ENCODE results near the gene DYNLT2B. TPM values are rescaled to one million over a fixed set of nuclear protein-coding genes. Genes with fewer than 3 reads are reported as not detected.
"Not testable (repeated sequence)": the region's sequence is repeated elsewhere in the genome, so short reads cannot be mapped to it uniquely, and the experiment has no call there.

DYNLT2B gene
- polyA plus RNA-seq, 3 donors: 6.7 to 13.3 (median 9.3) TPM

DNA sequence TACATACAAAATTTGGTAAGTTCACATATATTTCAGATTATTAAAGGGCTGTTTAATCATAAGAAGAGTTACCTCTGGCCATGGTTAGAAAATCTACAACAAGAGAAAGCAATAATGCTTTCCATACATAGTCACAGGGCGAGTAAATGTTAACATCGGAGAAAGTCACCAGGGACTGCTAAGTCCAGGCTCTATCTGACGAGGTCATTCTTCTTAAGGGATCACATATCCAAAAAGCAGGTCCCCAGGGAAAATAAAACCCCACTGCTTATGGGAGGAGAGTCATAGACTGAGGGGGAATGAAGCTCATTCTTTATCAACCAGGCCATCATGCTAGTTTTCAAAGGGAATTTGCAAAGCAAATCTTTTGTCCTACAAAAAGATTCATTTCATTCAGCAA lies 33.6 kb downstream of the DYNLT2B start:
- no peak overlapping the region for H3K27ac ChIP-seq (ENCODE audit: low read depth, low read length)
- 45 to 73% (median 46%) methylated on average over 3 of the region's 3 CpGs for WGBS, 3 donors

DNA sequence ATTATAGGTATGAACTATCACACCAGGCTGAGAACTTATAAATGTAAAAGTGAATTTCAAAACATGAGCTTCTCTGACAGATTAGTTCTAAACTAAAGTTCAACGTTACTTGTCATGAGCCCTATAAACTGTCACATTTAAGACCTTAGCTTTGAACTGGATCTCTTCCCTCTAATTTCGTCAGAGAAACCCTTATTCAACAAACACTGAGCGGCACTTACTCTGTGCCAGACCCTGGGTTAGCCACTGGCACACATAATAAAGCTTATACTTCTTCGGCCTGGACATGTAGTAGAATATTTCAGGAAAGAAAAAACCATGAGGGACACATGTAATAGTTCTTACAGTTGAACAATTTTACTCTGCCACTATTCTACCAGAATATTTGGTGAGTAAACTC lies 36.1 kb downstream of the DYNLT2B start:
- H3K27ac ChIP-seq (ENCODE audit: low read depth, low read length): no peak overlapping the region
- 76 to 79% (median 77%) methylated on average over 4 of the region's 4 CpGs for WGBS, 3 donors

DNA sequence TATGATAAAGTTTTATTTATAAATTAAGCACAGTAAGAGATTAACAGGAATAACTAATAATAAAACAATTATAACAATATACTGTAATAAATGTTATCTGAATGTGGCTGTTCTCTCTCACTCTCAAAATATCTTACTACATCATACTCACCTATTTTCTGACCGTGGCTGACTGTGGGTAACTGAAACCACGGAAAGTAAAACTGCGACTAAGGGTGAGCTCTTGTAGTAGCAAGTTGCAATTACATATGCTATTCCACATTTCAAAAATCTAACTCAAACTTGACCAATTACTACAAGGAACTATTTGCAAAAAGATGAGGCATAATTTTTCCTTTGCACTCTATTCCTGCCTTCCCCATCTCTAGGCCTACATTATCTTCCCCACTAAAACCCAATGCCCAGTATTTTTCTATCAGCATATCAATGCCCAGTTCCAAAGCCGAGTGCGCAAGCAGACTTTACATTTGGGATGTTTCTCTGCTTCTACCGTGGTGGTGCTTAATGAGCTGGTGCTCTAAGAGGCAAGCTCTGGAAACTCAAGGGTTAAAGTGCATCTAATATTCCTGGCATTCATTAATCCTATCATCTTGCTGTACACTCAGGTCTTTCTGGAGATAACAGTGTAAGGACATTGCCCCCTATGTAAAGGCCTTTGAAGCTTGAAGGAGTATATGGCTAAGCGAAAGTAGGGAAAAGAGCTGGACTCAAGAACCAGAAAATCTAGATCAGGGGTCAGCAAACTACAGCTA lies 37.2 kb downstream of the DYNLT2B start:
- 76 to 81% (median 76%) methylated on average over 7 of the region's 7 CpGs for WGBS, 3 donors
- H3K27ac ChIP-seq (ENCODE audit: low read depth, low read length): no peak overlapping the region

DNA sequence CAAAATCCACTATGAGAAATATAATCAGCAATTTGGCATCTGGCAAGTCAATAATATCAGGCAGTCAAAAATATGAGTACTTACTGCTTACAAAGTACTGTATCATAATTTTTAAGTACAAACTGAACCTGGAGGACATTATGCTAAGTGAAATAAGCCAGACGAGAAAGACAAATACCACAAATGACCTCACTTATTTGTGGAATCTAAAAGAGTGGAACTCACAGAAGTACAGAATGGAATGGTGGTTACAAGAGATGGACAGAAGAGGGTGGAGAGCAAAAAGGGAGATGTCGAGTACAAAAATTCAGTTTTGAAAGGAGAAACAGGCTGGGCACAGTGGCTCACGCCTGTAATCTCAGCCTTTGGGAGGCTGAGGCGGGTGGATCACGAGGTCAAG lies 42.9 kb downstream of the DYNLT2B start:
- 92 to 98% (median 97%) methylated on average over 5 of the region's 5 CpGs for WGBS, 3 donors
- H3K27ac ChIP-seq (ENCODE audit: low read depth, low read length): no peak overlapping the region

DNA sequence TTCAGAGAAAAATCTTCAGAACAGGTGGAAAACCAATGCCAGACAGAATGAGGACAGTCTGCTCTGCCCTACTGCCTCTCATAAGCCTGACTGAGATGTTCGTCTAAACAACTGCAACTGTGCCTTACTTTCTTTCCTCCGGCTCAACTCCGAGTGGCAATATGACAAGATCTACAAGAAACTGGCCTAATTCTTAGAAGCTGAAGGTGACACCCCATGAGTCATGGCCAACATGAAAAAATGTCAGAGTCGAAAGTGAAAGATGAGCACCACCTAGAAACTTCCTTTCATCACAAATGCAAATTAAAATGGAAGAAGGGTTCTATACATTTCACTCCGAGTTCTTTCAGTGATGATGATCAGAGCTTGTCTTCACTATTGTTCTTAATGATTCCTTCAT lies 43.5 kb downstream of the DYNLT2B start:
- WGBS, 3 donors: 87 to 95% (median 92%) methylated on average over 5 of the region's 5 CpGs

DNA sequence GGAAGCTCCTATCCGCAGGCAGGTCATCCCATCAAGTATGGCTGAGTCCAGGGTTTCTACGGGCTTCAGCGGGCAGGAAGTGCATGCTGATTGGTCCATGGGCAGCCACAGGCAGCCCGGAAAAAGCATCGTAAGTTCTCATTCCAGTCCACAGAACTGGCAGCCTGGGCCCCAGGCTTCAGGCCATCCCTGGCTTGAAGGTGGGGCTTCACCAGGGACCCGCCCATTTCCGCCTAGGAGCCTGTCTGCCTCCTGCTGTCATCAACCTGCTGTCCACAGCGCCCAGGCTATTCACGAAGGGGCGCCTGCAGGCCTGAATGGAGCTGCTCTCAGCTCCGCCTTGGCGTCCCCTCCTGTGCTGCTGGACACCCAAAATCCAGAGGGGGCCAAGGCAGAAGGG lies 44.4 kb downstream of the DYNLT2B start:
- H3K27ac ChIP-seq (ENCODE audit: low read depth, low read length): no peak overlapping the region
- WGBS, 3 donors: 97% methylated on average over 12 of the region's 12 CpGs

More for the DNA sequence above, 43.5 kb downstream of the DYNLT2B start:
- no peak overlapping the region for H3K27ac ChIP-seq (ENCODE audit: low read depth, low read length)

DNA sequence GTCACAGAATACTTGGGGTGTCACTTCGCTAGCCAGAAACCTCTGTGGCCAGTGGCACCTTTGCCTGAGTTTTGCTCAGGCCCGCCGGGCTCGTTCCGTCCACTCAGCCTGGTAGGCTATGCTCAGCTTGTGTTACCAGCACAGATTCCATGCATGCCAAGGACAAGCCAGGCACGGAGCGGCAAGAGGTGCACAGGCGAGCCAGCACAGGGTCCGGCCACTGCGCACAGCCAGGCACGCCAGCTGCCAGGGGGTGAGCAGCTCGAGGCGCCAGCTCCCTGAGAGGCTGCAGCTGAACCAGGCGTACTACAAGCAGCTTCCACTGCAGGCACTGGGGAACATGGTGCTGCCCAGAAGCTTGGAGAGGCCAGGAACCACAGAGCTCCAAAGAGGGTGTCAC lies 45.2 kb downstream of the DYNLT2B start:
- H3K27ac ChIP-seq (ENCODE audit: low read depth, low read length): no peak overlapping the region
- whole genome bisulfite sequencing, 3 donors: 97 to 98% (median 97%) methylated on average over 14 of the region's 14 CpGs

DNA sequence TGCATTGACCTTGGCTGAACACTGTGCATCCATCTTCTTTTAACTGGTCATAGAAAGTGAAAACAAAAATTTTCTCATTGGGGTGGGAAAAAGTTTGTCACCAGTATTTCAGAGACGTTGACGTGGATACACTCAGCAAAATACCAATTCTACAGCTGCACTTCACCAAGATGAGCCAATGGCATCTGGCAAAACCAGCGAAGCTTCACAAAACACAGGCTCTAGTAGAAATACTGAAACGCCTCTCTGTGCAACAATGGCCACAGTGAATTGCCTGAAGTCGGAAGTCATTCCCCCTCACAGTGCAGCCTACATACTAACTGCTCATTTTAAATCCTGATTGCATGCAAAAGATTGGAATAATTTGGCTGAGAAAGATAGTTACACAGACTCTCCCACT lies 47.5 kb downstream of the DYNLT2B start:
- 92 to 97% (median 95%) methylated on average over 5 of the region's 5 CpGs for WGBS, 3 donors
- no peak overlapping the region for H3K27ac ChIP-seq (ENCODE audit: low read depth, low read length)

DNA sequence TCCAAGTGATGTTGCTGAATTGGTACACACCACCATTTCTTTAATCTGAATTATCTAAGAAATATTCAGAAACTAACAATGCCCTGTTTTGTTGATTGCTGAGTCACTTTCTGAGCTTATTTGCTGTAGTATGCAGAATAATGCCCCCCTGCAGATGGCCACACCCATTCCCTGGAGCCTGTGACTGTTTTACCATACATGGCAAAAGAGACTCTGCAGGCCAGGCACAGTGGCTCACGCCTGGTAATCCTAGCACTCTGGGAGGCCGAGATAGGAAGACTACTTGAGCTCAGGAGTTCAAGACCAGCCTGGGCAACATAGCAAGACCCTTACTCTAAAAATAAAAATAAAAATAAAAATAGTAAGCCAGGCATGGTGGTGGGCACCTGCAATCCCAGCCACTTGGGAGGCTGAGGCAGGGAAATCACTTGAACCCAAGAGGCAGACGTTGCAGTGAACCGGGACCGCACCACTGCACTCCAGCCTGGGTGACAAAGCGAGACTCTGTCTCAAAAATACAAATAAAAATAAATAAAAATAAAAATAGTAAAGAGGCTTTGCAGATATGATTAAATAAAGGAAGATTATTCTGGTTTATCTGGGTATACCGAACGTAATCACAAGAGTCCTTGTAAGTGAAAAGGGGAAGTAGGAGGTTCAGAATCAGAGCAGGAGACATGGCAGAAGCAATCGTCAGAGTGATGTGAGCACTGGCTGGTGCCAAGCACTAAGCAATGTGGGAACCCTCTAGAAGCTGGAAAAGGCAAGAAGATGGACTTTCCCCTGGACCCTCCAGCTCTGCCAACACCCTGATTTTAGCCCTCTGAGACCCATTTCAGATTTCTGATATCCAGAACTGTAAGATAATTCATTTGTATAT lies 49.5 kb downstream of the DYNLT2B start:
- WGBS, 3 donors: 66 to 79% (median 77%) methylated on average over 9 of the region's 9 CpGs

DNA sequence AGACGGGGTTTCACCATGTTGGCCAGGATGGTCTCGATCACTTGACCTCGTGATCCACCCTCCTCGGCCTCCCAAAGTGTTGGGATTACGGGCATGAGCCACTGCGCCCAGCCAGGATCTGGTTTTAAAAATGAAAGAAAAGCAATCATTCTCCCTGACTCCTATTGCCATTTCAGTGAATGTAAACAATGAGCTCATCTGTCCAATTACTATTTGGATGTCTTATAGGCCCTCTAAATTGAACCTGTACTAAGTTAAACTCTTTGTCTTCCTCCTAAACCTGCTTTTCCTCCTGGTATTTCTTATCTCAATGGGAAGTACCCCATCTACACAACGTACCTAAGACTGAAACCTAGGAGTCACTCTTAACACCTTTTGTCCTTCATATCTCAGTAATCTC lies 54.2 kb downstream of the DYNLT2B start:
- 97% methylated on average over 7 of the region's 7 CpGs for WGBS, 3 donors
- H3K27ac ChIP-seq (ENCODE audit: low read depth, low read length): no peak overlapping the region

More for the DNA sequence above, 49.5 kb downstream of the DYNLT2B start:
- H3K27ac ChIP-seq (ENCODE audit: low read depth, low read length): no peak overlapping the region

DNA sequence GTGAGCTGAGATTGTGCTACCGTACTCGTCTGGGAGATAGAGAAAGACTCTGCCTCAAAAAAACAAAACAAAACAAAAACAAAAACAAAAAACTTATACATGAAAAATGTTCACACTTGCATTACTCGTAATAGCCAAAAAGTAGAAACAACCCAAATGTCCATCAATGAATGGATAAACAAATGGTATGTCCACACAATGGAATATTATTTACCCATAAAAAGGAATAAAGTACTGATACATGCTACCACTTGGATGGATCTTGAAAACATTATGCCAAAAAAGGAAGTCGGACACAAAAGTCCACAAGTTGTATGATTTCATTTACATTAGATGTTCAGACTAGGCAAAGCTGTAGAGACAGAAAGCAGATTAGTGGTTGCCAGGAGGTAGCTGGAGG lies 57.3 kb downstream of the DYNLT2B start:
- 98 to 99% (median 98%) methylated on average over 4 of the region's 4 CpGs for WGBS, 3 donors
- no peak overlapping the region for H3K27ac ChIP-seq (ENCODE audit: low read depth, low read length)

DNA sequence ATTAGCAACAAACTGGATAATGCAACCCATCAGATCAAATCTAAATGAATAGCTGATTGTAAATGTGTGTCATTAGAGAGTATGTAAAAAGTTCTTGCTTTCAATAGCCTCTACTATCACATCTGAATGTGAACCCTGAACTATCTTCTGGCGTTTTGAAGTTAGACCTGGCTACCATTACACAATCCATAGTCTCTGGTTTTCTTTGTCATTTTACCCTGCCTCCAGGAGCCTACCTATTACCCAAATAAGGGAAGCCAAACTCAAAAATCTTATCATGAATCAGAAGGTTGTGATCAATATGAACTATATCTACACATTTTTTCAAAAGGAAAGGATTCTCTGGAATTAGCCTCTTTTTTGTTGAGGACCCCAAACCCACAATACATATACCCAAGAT lies 62.3 kb downstream of the DYNLT2B start:
- 73 to 83% (median 78%) methylated on average over 1 of the region's 1 CpG for WGBS, 3 donors
- no peak overlapping the region for H3K27ac ChIP-seq (ENCODE audit: low read depth, low read length)

DNA sequence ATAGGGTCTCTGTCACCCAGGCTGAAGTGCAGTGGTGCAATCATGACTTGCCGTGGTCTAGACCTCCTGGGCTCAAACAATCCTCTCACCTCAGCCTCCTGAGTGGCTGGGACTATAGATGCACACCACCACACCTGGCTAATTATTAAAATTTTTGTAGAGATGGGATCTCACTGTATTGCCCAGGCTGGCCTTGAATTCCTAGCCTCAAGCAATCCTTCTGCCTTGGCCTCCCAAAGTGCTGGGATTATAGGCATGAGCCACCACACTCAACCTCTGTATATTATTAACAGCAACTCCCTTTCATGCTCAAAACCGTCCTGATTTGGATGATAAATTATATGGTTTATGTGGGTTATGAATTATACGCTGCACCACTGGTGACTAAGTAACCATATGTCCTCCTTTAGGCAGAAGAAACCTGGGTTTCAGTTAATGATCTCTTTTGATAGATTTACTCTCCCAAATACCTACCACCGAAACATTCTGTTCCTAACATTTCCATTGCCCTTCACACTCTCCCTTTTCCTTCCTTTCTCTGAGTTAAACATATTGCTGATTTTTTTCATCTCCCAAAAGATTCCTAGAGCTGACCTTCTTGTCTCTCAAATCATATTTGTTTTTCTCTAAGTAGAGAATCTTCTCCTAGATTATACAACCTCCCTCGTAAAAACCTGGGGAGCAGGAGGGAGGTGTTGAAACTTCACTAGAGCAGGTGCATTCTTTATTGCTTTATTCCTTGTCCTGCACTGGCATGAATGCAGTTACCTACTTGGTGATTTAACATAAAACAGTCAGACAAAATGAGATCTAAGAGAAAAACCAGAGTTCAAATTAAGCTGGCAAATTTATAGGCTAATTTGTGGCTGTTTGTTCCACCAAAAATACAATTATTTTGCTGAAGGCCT lies 63.4 kb downstream of the DYNLT2B start:
- no peak overlapping the region for H3K27ac ChIP-seq (ENCODE audit: low read depth, low read length)
- 69 to 79% (median 77%) methylated on average over 5 of the region's 5 CpGs for WGBS, 3 donors

DNA sequence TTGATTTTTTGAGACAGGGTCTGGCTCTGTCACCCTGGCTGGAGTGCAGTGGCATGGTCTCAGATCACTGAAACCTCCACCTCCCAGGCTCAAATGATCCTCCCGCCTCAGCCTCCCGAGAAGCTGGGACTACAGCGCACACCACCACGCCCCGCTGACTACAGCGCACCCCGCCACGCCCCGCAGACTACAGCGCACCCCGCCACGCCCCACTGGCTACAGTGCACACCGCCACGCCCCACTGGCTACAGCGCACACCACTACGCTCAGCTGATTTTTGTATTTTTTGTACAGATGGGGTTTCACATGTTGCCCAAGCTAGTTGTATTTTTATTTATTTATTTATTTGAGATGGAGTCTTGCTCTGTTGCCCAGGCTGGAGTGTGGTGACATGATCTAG lies 66.1 kb downstream of the DYNLT2B start:
- no peak overlapping the region for H3K27ac ChIP-seq (ENCODE audit: low read depth, low read length)

DNA sequence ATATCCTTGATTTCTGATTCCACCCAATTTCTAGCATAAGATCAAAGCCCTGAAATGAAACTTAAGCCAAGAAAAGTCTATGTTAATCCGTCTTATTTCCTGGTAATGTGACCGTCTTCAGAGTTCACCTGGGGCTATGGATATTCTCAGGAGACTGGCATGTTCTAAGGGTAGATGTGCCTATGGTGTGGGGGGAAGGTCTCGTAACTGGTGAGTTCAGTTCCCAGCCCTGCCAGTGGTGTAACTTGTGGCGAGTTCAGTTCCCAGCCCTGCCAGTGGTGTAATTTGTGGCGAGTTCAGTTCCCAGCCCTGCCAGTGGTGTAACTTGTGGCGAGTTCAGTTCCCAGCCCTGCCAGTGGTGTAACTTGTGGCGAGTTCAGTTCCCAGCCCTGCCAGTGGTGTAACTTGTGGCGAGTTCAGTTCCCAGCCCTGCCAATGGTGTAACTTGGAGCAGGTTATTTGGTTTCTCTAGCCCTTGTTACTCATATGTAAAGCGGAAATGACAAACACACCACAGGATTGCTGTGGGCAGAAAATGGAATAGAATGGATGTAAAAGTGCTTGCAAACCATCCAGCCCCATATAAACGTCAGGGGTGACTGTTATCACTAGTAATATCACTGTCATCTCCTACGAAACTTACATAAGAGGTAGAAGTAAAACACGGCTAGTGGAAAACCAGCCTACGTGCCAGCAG lies 71.3 kb downstream of the DYNLT2B start:
- no peak overlapping the region for H3K27ac ChIP-seq (ENCODE audit: low read depth, low read length)
- WGBS, 3 donors: 61 to 94% (median 79%) methylated on average over 12 to 13 of the region's 13 CpGs

More for the DNA sequence above, 66.1 kb downstream of the DYNLT2B start:
- WGBS, 3 donors: 97 to 99% (median 99%) methylated on average over 16 of the region's 16 CpGs

DNA sequence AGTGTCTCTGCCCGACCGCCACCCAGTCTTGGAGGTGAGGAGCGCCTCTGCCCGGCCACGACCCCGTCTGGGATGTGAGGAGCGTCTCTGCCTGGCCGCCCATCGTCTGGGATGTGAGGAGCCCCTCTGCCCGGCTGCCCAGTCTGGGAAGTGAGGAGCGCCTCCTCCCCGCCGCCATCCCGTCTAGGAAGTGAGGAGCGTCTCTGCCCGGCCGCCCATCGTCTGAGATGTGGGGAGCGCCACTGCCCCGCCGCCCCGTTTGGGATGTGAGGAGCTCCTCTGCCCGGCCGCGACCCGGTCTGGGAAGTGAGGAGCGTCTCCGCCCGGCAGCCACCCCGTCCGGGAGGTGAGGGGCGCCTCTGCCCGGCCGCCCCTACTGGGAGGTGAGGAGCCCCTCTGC lies 73.9 kb downstream of the DYNLT2B start:
- 96 to 98% (median 97%) methylated on average over 25 to 34 of the region's 34 CpGs for WGBS, 3 donors
- H3K27ac ChIP-seq (ENCODE audit: low read depth, low read length): not testable (repeated sequence)

DNA sequence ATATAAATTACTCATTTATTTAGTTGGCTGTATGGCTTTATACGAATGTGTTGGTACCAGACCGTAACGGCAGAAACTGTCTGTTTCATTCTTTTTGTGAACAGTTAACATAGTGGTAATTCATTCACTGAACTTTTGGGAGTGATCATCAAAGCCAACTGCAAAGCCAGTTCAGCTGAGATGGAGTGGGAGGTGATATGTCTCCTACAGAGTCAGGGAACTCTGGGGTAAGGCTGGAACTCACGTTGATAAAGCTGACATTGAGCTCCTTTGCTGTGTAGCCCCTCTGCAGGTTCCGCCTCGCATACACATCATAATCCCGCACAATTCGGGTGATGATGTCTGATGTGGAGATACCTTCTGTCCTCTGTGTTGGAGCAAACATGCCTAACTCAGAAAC lies 76.3 kb downstream of the DYNLT2B start:
- 85 to 87% (median 86%) methylated on average over 8 of the region's 8 CpGs for WGBS, 3 donors

More for the DNA sequence above, 76.3 kb downstream of the DYNLT2B start:
- H3K27ac ChIP-seq (ENCODE audit: low read depth, low read length): no peak overlapping the region
